ENCODE data around the gene TMEM256. TPM values are rescaled to one million over a fixed set of nuclear protein-coding genes. Genes with fewer than 3 reads are reported as not detected.
"Not testable (repeated sequence)": the region's sequence is repeated elsewhere in the genome, so short reads cannot be mapped to it uniquely, and the experiment has no call there.

The TMEM256 gene
- total and polyA plus RNA-seq, 2 experiments from 2014 or later: 85.4 to 117 TPM

DNA sequence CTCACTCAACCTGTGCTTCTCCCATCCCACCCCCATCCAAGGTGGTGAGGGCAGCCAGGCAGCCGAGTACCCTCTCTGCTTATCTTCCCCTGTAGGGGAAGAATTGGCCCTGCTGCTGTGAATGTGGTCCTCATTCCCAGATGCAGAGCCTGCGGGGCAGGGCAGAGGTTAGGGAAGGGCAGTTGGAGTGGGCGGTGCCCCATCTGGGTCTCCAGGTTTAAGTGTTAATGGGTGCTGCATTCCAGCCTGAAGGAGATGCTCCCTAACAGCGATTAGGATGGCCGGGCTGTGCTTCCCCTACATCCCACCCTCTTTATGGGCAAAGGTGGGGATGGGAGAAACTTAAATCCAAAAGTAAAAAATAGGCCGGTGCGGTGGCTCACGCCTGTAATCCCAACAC lies 36.8 kb downstream of the TMEM256 start:
- TF ChIP-seq, protein P1, sequence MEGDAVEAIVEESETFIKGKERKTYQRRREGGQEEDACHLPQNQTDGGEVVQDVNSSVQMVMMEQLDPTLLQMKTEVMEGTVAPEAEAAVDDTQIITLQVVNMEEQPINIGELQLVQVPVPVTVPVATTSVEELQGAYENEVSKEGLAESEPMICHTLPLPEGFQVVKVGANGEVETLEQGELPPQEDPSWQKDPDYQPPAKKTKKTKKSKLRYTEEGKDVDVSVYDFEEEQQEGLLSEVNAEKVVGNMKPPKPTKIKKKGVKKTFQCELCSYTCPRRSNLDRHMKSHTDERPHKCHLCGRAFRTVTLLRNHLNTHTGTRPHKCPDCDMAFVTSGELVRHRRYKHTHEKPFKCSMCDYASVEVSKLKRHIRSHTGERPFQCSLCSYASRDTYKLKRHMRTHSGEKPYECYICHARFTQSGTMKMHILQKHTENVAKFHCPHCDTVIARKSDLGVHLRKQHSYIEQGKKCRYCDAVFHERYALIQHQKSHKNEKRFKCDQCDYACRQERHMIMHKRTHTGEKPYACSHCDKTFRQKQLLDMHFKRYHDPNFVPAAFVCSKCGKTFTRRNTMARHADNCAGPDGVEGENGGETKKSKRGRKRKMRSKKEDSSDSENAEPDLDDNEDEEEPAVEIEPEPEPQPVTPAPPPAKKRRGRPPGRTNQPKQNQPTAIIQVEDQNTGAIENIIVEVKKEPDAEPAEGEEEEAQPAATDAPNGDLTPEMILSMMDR (IDR thresholded peaks at IDR 0.05; ENCODE audit: low read depth, low read length): no peak
- Histone ChIP-seq H3K4me1 (ENCODE audit: low read depth) (no peaks in the 10 kb centered on the region), H3K27ac (no peak overlapping the region), H3K4me3 (no peak overlapping the region), H3K9me3 (ENCODE audit: low read depth) (no peaks in the 10 kb centered on the region), H3K27me3 (no peaks in the 10 kb centered on the region), H3K36me3 (no peaks in the 10 kb centered on the region)
- DNase-seq (ENCODE audit: low read depth in 1 of 2, low spot score in 1 of 2): no peak

DNA sequence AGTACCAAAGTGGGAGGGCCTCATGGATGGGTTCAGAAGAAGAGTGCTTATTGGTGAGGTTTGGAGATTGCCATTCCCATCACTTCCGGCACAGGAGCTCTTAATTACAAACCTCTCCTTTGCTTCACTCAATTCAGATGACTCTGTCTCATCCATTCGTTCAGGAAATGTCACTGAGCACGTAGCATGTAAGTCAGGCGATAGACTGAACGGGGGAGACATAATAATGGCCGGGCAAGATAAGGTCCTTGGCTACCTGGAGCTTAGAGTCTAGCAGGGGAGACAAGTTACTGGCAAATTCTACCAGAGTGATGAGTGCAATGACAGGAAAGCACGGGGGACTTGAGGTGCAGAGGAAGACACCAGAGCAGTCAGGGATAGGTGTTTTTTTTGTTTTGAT lies 37.9 kb downstream of the TMEM256 start:
- not testable (repeated sequence) for H3K4me1 ChIP-seq (ENCODE audit: low read depth); DNase-seq (ENCODE audit: low read depth in 1 of 2, low spot score in 1 of 2); H3K9me3 ChIP-seq (ENCODE audit: low read depth); H3K27ac ChIP-seq; H3K36me3 ChIP-seq; H3K4me3 ChIP-seq; H3K27me3 ChIP-seq

DNA sequence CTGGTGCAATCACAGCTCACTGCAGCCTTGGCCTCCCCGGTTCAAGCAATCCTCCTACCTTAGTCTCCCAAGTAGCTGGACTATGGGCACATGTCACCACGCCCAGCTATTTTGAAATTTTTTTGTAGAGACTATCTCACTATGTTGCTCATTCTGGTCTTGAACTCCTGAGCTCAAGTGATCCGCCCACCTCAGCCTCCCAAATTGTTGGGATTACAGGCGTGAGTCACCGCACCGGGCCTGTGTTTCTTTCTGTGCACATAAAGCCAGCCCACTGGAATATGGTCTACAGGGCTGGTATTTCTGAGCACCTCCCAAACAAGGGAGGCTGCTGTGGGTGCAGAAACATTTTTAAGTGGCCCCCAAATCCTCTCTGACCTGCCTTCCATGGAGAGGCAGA lies 40.6 kb downstream of the TMEM256 start:
- Histone ChIP-seq H3K36me3 (no peaks in the 10 kb centered on the region), H3K27me3 (no peaks in the 10 kb centered on the region), H3K27ac (no peak overlapping the region), H3K4me1 (ENCODE audit: low read depth) (no peaks in the 10 kb centered on the region), H3K9me3 (ENCODE audit: low read depth) (no peaks in the 10 kb centered on the region), H3K4me3 (no peak overlapping the region)
- DNase-seq (ENCODE audit: low read depth in 1 of 2, low spot score in 1 of 2): no peak
- TF ChIP-seq, protein P1 (IDR thresholded peaks at IDR 0.05; ENCODE audit: low read depth, low read length): no peak

DNA sequence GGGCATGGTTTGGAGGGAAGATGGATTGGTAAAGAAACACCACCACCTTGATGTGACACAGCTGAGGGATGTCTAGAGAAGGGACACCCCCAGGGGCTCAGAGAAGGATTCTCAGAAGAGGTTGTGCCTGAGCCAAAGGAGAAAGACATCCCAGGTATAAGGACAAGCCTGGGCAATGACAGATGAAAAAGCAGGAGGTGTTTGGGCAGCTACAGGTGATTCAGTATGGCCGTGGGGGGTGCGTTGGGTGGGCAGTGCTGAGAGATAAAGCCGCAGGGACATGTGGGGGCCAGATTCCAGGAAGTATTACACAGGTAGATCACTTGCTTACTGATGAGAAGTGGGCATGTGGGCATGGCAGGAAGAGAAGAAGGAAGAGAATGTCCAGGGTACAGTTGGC lies 42.0 kb downstream of the TMEM256 start:
- no peak overlapping the region for H3K4me3 ChIP-seq
- H3K9me3 ChIP-seq (ENCODE audit: low read depth): no peaks in the 10 kb centered on the region
- H3K4me1 ChIP-seq (ENCODE audit: low read depth): no peaks in the 10 kb centered on the region
- no peaks in the 10 kb centered on the region for H3K27me3 ChIP-seq
- H3K36me3 ChIP-seq: no peaks in the 10 kb centered on the region
- TF ChIP-seq, protein P1 (IDR thresholded peaks at IDR 0.05; ENCODE audit: low read depth, low read length): no peak
- DNase-seq (ENCODE audit: low read depth in 1 of 2, low spot score in 1 of 2): no peak
- no peak overlapping the region for H3K27ac ChIP-seq

DNA sequence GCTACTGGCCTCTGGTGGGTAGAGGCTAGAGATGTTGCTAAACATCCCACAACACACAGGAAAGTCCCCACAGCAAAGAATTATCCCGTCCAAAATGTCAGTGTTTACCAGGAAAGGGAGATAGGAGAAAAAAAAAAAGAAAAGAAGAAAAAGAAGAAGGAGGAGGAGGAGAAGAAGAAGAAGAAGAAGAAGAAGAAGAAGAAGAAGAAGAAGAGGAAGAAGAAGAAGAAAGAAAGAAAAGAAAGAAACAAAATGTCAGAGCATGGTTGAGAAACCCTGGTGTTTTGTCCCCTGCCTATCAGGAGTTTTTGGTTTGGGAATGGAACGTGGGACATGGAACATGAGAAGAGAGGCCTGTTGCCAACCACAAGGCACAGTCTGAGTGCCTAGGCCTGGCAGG lies 46.5 kb downstream of the TMEM256 start:
- TF ChIP-seq, protein P1 (IDR thresholded peaks at IDR 0.05; ENCODE audit: low read depth, low read length): no peak
- Histone ChIP-seq H3K27ac (no peak overlapping the region), H3K27me3 (no peaks in the 10 kb centered on the region), H3K4me3 (no peak overlapping the region), H3K9me3 (ENCODE audit: low read depth) (no peaks in the 10 kb centered on the region), H3K4me1 (ENCODE audit: low read depth) (peaks cover 6% of the 10 kb centered on the region), H3K36me3 (no peaks in the 10 kb centered on the region)
- no peak for DNase-seq (ENCODE audit: low read depth in 1 of 2, low spot score in 1 of 2)

DNA sequence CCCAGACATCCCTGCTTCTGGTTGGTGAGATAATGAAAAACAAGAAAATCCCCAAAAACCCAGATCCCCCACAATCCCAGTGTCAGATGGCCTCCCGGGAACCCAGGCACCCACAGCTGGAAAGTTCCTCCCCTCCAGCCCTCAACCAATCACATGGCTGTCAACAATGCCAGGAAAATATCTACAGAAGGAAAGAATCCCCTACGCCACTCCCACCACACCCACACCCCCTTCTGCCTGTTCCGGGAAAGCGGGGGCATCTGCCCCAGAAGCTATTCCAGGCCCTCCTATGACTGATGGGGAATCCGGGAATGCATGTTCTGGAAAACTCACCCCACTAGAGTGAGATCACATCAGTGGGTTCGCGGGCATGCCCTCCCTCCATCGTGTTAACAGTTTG lies 47.1 kb downstream of the TMEM256 start:
- Histone ChIP-seq H3K4me1 (ENCODE audit: low read depth) (peaks cover 6% of the 10 kb centered on the region), H3K27ac (no peak overlapping the region), H3K4me3 (no peak overlapping the region), H3K36me3 (no peaks in the 10 kb centered on the region), H3K9me3 (ENCODE audit: low read depth) (no peaks in the 10 kb centered on the region), H3K27me3 (no peaks in the 10 kb centered on the region)
- TF ChIP-seq, protein P1 (IDR thresholded peaks at IDR 0.05; ENCODE audit: low read depth, low read length): no peak
- DNase-seq (ENCODE audit: low read depth in 1 of 2, low spot score in 1 of 2): no peak

All from cardiac muscle cell (in vitro differentiated cells and primary cell).